ENCODE results near the gene PIR.

The PIR gene

DNA sequence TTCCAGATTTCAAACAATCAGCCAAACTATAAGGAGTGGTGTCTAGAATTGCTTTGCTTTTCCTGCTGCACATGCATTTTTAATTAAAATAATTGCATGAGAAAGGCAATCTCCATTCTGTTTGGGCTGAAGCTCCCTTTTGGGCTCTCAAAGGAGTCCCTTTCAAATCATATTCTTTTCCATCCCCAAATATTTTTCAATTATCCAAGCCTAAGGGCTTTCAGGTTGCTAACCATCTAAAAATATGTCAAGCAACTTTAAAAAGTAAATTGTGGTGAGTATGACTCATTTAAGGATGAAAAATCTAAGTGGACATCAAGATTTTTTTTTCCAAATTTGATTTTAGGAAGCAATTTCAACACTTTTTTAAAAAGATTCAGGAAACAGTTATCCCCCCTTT, 28.4 kb downstream of the PIR start:
- H3K4me3 ChIP-seq (ENCODE audit: low read depth, low read length), result peak overlapping the region; percentile 44
- DNase-seq (ENCODE audit: low read depth), result no peak
- TF ChIP-seq, protein P1, sequence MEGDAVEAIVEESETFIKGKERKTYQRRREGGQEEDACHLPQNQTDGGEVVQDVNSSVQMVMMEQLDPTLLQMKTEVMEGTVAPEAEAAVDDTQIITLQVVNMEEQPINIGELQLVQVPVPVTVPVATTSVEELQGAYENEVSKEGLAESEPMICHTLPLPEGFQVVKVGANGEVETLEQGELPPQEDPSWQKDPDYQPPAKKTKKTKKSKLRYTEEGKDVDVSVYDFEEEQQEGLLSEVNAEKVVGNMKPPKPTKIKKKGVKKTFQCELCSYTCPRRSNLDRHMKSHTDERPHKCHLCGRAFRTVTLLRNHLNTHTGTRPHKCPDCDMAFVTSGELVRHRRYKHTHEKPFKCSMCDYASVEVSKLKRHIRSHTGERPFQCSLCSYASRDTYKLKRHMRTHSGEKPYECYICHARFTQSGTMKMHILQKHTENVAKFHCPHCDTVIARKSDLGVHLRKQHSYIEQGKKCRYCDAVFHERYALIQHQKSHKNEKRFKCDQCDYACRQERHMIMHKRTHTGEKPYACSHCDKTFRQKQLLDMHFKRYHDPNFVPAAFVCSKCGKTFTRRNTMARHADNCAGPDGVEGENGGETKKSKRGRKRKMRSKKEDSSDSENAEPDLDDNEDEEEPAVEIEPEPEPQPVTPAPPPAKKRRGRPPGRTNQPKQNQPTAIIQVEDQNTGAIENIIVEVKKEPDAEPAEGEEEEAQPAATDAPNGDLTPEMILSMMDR (IDR thresholded peaks at IDR 0.05; ENCODE audit: control insufficient read depth, extremely low read depth, insufficient read depth), result no peak

DNA sequence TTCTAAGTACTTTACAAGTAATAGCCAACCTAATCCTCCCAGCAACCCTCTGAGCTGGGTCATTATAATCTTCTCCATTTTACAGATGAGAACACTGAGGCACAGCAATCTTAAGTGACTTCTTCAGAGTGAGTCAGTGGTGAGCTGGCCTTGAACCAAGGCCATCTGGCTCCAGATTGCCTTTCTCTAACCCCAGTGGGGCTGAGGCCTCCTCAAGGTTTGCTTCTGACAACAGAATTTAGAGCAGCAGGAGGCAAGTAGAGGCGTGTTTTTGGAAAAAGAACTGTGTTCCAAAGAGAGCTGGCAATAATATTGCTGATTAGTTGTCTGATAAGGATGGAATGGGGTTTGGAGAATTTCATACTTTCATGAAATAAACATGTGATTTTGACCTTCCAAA, 41.2 kb downstream of the PIR start:
- no peak for DNase-seq (ENCODE audit: low read depth)
- H3K4me3 ChIP-seq (ENCODE audit: low read depth, low read length), result no peak overlapping the region
- TF ChIP-seq, protein P1 (IDR thresholded peaks at IDR 0.05; ENCODE audit: control insufficient read depth, extremely low read depth, insufficient read depth), result no peak

DNA sequence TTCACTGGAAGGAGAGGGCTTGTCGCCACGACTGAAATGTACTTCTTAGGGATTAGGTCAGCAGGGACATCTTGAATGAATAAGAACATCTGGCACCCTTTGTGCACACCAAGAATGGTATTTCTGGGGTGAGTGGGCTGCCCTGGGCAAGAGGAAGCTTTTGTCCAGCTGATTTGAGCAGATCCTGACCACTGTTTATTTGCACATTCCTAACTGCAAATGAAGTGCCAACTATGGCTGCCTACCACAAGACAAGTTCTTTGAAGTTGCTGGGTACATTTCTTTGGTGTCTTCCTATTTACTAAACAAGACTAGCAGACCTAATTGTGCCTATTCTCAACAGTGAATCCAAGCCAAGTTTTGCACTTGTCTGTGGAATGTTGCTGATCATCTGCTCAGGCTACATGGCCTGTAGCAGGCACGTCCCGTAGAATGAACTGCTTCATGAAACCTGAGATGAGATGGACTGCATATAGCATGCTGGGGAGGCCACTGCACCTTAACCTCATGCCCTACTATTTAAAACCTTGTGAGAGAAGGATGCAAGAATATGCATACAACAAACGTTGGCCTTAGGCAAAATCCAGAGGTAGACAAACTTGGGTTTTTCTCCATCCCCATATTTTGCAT, 45.0 kb downstream of the PIR start:
- TF ChIP-seq, protein P1 (IDR thresholded peaks at IDR 0.05; ENCODE audit: control insufficient read depth, extremely low read depth, insufficient read depth), result no peak
- H3K4me3 ChIP-seq (ENCODE audit: low read depth, low read length), result no peak overlapping the region
- no peak for DNase-seq (ENCODE audit: low read depth)

DNA sequence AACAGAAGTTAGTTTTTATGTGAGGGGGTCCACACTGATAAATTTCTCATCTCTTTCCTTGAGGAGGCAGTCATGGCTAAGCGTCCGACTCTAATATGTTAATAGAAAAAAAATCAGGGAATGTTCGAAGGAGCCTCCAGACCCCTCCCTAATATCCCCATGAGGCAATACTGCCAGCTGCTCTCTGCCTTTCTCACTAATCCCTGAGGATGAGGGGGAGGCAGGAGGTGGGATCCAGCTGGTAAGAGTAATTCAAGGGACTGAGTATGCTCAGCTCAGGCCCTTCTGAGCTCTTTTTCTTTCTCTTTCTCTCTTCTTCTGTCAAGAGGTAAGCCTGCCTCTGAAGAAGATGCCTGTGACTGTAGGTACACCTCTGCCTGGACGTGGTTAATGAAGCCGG, 51.7 kb downstream of the PIR start:
- H3K4me3 ChIP-seq (ENCODE audit: low read depth, low read length), result no peak overlapping the region
- DNase-seq (ENCODE audit: low read depth), result no peak
- TF ChIP-seq, protein P1 (IDR thresholded peaks at IDR 0.05; ENCODE audit: control insufficient read depth, extremely low read depth, insufficient read depth), result no peak

DNA sequence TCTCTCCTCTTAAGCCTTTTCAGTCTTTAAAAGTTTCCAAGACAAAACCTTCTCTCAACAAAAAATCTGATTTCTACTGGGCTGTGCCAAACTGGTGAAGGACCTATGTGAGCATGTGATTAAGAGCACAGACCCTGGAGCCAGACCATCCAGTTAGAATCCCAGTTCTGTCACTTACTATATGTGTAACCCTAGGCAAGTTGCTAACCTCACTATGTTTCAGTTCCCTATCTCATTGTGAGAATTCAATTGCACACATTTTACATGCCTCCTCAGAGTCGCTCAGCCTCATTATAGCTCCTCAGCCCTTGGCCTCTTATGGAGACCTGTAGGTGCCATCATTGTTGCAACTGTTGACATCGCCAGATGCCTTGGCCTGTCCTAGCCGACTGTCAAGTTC, 54.8 kb downstream of the PIR start:
- no peak overlapping the region for H3K4me3 ChIP-seq (ENCODE audit: low read depth, low read length)
- TF ChIP-seq, protein P1 (IDR thresholded peaks at IDR 0.05; ENCODE audit: control insufficient read depth, extremely low read depth, insufficient read depth), result no peak

DNA sequence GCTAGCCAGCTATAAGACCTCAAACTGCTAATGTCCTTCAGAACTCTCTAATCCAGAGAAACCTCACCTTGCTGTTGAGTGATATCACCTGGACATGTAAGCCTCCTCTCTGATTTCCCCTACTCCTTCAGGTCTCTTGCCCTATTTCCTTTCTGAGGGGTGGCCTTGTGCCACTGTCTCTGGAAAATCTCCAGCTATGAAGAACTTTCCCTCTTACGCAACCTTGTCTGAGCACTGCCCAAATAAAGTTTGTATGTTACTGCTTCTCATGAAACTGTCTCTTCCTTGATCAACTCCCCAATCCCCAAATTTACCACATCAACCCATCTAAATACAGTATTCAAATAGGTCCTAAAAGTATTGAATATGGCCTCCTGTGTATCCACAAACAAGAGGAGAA, 55.4 kb downstream of the PIR start:
- H3K4me3 ChIP-seq (ENCODE audit: low read depth, low read length), result no peak overlapping the region
- DNase-seq (ENCODE audit: low read depth), result no peak
- TF ChIP-seq, protein P1 (IDR thresholded peaks at IDR 0.05; ENCODE audit: control insufficient read depth, extremely low read depth, insufficient read depth), result no peak

More for the DNA sequence above, 54.8 kb downstream of the PIR start:
- no peak for DNase-seq (ENCODE audit: low read depth)

All from LNCaP clone FGC (cell line).